ENCODE measurements around the gene CCR5AS.

CCR5AS gene

GRCh38 chr3:46381625-46382024 is 25.2 kb downstream of the CCR5AS start:
- H3K27me3 ChIP-seq: no peaks in the 10 kb centered on the region
- Mint-ChIP-seq H3K4me3 (no peak overlapping the region), H3K27ac (no peak overlapping the region), H3K27me3 (ENCODE audit: insufficient read depth, low read depth) (peaks cover 10% of the 10 kb centered on the region), H3K4me1 (no peaks in the 10 kb centered on the region), H3K9me3 (no peaks in the 10 kb centered on the region), H3K36me3 (no peaks in the 10 kb centered on the region)
- no peak overlapping the region for H3K27ac ChIP-seq
- no peaks in the 10 kb centered on the region for H3F3A ChIP-seq (ENCODE audit: low read depth)
- H3K4me2 ChIP-seq: no peak overlapping the region
- no peaks in the 10 kb centered on the region for H3K36me3 ChIP-seq
- no peak for TF ChIP-seq EZH2 (IDR thresholded peaks at IDR 0.05)
- TF ChIP-seq CTCF (IDR thresholded peaks at IDR 0.05): no peak
- H3K9me3 ChIP-seq (ENCODE audit: low read depth): no peaks in the 10 kb centered on the region
- H3K4me3 ChIP-seq: no peak overlapping the region
- no peak overlapping the region for H3K9ac ChIP-seq
- no peaks in the 10 kb centered on the region for H4K20me1 ChIP-seq (ENCODE audit: low read depth)
- DNase-seq (ENCODE audit: low spot score): no peak
- H3K79me2 ChIP-seq (ENCODE audit: low read depth): no peaks in the 10 kb centered on the region
- H3K4me1 ChIP-seq: no peaks in the 10 kb centered on the region
- no peak overlapping the region for H2AFZ ChIP-seq (replicated peaks)

- Histone ChIP-seq H3K4me3 (no peak overlapping the region), H3F3A (ENCODE audit: low read depth) (no peaks in the 10 kb centered on the region), H3K27ac (no peak overlapping the region), H3K27me3 (no peaks in the 10 kb centered on the region), H2AFZ (replicated peaks) (no peak overlapping the region), H3K79me2 (ENCODE audit: low read depth) (no peaks in the 10 kb centered on the region), H4K20me1 (ENCODE audit: low read depth) (no peaks in the 10 kb centered on the region), H3K9me3 (ENCODE audit: low read depth) (no peaks in the 10 kb centered on the region), H3K36me3 (no peaks in the 10 kb centered on the region), H3K4me1 (no peaks in the 10 kb centered on the region), H3K9ac (no peak overlapping the region), H3K4me2 (no peak overlapping the region)
- TF ChIP-seq EZH2 (IDR thresholded peaks at IDR 0.05) (no peak), CTCF (IDR thresholded peaks at IDR 0.05) (no peak)
- Mint-ChIP-seq H3K36me3 (no peaks in the 10 kb centered on the region), H3K27me3 (ENCODE audit: insufficient read depth, low read depth) (peaks cover 10% of the 10 kb centered on the region), H3K4me1 (no peaks in the 10 kb centered on the region), H3K4me3 (no peak overlapping the region), H3K27ac (no peak overlapping the region), H3K9me3 (no peaks in the 10 kb centered on the region)
- DNase-seq (ENCODE audit: low spot score): no peak
Observed at GRCh38 chr3:46380471-46381221, 26.2 kb downstream of the CCR5AS start.

GRCh38 chr3:46378426-46378942 is 28.4 kb downstream of the CCR5AS start:
- H3F3A ChIP-seq (ENCODE audit: low read depth): no peaks in the 10 kb centered on the region
- no peak overlapping the region for H3K9ac ChIP-seq
- Mint-ChIP-seq H3K4me1 (no peaks in the 10 kb centered on the region), H3K27ac (no peak overlapping the region), H3K36me3 (no peaks in the 10 kb centered on the region), H3K27me3 (ENCODE audit: insufficient read depth, low read depth) (peaks cover 6% of the 10 kb centered on the region), H3K4me3 (no peak overlapping the region), H3K9me3 (no peaks in the 10 kb centered on the region)
- H2AFZ ChIP-seq (replicated peaks): no peak overlapping the region
- peak; percentile 75 for DNase-seq (ENCODE audit: low spot score)
- no peaks in the 10 kb centered on the region for H3K9me3 ChIP-seq (ENCODE audit: low read depth)
- H3K4me3 ChIP-seq: no peak overlapping the region
- H4K20me1 ChIP-seq (ENCODE audit: low read depth): no peaks in the 10 kb centered on the region
- no peak overlapping the region for H3K27ac ChIP-seq
- no peaks in the 10 kb centered on the region for H3K79me2 ChIP-seq (ENCODE audit: low read depth)
- H3K4me1 ChIP-seq: no peaks in the 10 kb centered on the region
- TF ChIP-seq EZH2phosphoT487 (IDR thresholded peaks at IDR 0.05) (no peak), CTCF (IDR thresholded peaks at IDR 0.05) (peak; percentile 84), EZH2 (IDR thresholded peaks at IDR 0.05) (no peak)
- no peaks in the 10 kb centered on the region for H3K36me3 ChIP-seq
- H3K27me3 ChIP-seq: no peaks in the 10 kb centered on the region
- H3K4me2 ChIP-seq: no peak overlapping the region

Data from neural progenitor cell (in vitro differentiated cells).